GM10847 (cell line): ENCODE data around the gene CEP72.
"Not testable (repeated sequence)": the region's sequence is repeated elsewhere in the genome, so short reads cannot be mapped to it uniquely, and the experiment has no call there.

Source experiments
- POLR2A ChIP-seq: IDR thresholded peaks from 2 replicates; pipeline ENCODE4 v1.6.1; 2011; ENCODE audit not compliant: insufficient read length; ENCODE audit errors: extremely low read depth

CEP72 gene

GRCh38 chr5:675871-676698 lies 63.9 kb downstream of the CEP72 start:
- TF ChIP-seq POLR2A = no peak

- no peak for TF ChIP-seq POLR2A
Measured at GRCh38 chr5:676699-677076, 64.5 kb downstream of the CEP72 start.

DNA sequence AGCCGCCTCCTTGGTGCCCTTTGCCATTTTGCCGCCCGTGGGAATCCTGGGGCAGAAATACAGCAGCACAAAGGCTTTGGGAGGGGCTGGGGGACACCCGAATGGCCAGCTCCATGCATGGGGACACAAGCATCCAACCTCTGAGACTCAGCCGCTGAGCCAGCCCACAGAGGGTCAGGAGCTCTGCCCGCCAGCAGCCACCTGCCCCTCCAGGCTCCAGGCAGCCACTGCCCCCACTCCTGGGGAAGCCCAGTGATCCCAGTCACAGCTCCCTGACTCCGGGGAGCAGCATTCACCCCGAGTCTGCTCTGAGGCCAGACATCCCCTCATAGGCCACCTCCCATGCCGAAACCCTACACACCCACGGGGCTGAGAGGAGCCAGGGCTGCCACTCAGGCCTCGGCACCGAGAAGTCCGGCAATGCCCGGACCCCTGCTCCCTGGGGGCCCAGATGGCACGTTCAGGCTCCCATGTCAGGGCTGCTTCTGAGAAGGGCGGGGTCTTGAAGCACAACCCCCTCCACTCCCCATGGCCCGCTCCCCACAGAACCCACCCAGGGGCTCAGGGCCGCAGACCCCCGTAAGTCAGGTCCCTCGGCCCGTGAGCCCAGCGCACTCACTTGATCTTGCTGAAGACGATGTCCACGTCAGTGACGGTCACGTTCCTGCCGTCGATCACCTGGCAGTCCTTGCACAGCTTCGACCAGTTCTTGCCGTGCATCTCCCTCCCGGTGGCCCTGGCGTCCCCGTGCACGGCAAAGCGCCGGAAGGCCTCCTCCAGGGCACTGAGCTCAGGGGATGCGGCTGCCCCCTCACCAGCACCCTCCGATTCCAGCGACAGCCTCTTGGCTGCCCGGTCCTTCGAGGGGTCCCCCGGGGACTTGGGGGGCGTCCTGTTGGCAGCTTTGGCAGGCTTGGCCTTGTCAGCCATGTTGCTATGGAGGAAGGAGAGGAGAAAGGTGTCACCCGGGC lies 65.3 kb downstream of the CEP72 start:
- TF ChIP-seq POLR2A = no peak

GRCh38 chr5:683551-684481 lies 71.7 kb downstream of the CEP72 start:
- no peak for TF ChIP-seq POLR2A

DNA sequence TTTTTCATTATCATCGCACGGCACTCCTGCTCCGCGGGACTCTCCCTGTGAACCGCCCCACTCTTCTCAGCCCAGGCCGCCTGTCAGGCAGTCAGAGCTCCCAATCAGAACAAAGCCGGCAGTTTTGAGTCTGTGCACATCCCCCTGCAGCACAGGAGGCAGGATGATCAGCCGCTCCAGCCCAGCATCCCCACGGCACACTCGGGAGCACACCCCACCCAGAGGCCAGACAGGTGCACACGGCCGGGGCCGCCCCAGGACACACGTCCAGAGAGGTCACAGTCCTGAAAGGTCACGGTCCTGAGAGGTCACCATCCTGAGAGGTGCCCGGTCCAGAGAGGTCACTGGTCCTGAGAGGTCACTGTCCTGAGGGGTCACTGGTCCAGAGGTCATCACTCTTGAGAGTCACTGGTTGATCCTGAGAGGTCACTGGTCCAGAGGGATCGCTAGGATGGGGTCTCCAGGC lies 72.6 kb downstream of the CEP72 start:
- TF ChIP-seq POLR2A = no peak

- no peak for TF ChIP-seq POLR2A
Measured at GRCh38 chr5:685262-686171, 73.4 kb downstream of the CEP72 start.

DNA sequence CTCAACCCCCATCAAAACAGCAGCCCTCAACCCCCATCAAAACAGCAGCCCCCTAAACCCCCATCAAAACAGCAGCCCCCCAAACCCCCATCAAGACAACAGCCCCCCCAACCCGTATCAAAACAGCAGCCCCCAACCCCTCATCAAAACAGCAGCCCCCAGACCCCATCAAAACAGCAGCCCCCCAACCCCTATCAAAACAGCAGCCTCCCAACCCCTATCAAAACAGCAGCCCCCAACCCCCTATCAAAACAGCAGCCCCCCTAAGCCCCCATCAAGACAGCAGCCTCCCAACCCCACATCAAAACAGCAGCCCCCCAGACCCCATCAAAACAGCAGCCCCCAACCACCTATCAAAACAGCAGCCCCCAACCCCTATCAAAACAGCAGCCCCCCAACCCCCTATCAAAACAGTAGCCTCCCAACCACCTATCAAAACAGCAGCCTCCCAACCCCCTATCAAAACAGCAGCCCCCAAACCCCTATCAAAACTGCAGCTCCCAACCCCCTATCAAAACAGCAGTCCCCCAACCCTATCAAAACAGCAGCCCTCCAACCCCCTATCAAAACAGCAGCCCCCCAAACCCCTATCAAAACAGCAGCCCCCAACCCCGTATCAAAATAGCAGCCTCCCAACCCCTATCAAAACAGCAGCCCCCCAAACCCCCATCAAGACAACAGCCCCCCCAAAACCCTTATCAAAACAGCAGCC lies 79.8 kb downstream of the CEP72 start:
- TF ChIP-seq POLR2A = no peak

DNA sequence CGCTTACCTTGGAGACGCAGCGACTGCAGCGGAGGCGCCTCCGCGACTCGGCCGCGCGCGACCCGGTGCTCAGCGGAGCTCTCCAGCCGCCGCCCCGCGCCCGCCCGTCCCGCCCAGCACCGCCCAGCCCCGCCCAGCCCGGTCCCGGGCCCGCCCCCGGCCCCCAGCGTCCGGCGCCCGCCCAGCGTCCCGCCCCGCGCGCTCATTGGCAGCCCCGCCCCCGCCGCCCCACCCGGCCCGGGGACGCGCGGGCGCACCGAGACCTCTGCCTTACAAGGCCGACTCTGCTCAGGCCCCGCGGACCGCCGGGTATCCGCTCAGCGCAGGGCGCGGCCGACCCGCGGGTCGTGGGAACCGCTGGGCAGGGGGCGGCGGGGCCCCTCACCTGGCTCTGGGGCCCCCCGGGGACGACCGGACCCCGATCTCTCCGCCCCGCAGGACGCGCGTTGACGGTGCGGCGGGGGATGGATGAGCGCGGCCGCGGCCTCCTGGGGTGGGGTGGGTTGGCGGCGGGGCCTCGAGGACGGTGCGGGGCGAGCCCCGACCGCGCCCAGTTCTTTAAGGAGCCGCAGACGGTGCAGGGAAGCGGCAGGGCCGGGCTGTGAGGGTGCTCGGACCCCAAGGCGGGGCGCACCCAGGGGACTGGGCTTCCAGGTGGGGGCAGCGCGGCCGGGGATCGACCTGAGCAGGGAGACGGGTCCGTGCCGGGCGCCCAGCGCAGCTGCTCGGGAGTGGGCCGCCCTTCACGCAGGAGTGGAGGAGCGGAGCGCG lies 81.3 kb downstream of the CEP72 start, which contains the start of gene TPPP:
TSS of gene TPPP (minus strand) at position 82 of the 771 bp plus-strand sequence. CDS start 15,292 bp downstream, outside the sequence.
- TF ChIP-seq POLR2A = not testable (repeated sequence)
